ENCODE results near the gene PLA2G2C.
"Not testable (repeated sequence)": the region's sequence is repeated elsewhere in the genome, so short reads cannot be mapped to it uniquely, and the experiment has no call there.

Gene PLA2G2C, protein sequence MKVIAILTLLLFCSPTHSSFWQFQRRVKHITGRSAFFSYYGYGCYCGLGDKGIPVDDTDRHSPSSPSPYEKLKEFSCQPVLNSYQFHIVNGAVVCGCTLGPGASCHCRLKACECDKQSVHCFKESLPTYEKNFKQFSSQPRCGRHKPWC

DNA sequence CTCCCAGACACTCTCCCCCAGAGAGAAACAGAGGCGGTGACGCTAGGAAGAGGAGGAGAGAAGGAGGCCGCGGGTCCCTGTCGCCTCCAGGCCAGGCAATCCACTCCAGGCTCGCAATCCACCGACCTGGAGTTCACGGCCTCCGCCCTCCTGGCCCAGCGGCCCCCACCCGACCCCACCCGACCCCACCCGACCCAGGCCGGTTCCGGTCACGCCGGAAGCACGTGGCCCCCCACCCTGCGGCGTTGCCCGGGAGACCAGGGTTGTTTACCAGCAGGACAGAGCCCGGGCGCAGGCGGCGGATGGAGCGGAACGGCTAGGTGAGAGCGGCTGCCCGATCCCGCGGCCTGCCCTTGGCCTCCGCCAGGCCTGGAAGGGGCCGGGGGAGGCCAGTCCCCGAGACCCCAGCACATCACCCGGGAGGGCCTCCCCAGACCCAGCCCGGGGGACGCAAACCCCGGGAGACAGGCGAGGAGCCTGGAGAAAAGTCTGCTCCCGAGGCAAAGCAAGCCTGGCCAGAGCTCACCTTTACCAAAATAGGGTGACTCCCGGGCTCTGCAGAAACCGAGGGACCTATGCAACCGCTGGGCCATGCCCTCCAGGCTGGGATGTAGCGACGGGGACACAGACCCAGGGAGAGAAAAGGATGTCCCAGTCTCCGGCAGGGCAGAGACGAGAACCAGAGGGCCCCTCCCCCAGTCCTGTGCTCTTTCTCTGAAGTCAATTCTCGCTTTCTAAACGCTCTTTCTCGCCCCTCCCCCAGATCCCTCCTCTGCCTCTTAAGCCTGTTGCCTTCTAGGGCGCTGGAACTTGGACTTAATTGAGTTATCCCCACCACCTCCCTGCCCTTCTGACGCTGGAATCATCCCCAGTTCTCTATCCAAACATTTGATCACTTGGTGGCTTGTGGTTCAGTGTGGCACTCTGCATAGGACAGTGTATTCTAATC, at the start of gene PLA2G2C, which contains the start of gene UBXN10:
TSS of gene PLA2G2C (minus strand) at position 685 of the 949 bp plus-strand sequence. CDS start 9,155 bp downstream, outside the sequence.
TSS of gene UBXN10 (plus strand) at position 263 of the 949 bp plus-strand sequence. CDS start 4,466 bp downstream, outside the sequence.
- DNase-seq, result peak; percentile 87

DNA sequence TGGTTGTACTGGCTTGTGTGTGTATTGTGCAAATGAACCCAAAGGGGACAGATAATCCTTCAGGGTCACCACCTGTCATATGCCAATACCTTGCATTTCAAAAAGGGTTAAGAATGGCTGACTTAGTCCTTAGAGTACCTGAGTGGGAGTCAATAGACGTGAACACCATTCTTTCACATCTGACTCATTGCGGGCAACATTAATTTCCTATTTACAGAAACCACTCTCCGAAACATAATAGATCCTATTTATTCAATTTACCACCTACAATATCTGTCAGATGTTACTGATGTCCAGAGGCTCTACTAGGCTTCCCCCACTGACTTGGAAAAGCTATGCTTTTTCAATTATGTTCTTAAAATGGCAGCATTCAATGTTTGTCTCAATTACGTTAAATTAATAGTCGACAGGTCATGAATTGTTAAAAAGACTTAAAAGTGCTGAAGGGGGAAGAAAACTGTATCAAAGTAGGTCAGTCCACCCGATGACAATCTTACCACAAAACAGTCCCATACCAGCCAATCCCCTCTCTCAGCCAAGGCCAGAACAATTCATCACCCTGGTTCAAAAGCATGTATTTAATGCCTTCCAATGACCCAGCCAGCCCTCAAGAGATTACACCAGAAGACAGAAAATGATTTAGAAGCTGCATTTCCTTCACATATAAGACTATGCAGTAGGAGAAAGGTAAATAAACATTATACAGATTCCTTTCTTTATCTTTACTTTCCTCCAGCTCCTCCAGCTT, 48.6 kb upstream of the PLA2G2C start:
- no peak for DNase-seq

DNA sequence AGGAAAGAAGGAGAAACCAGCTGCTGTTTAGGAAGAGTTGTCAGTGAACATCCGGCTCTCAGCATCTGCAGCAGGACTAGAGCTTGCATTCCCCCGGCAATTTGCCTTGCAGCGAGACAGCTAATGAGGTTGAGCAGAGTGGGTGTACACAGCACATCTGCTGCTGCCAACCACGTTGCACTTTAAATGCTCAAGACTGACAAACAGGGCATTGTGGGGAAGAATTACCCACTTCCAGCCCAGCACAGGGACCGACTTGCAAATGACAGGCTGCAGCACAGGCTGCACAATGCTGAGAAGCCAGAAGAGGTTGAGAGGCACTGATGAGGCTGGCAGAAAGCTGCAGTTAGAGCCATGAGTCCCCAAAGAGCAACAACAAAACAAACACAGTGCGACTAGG, 47.5 kb upstream of the PLA2G2C start:
- no peak for DNase-seq

DNA sequence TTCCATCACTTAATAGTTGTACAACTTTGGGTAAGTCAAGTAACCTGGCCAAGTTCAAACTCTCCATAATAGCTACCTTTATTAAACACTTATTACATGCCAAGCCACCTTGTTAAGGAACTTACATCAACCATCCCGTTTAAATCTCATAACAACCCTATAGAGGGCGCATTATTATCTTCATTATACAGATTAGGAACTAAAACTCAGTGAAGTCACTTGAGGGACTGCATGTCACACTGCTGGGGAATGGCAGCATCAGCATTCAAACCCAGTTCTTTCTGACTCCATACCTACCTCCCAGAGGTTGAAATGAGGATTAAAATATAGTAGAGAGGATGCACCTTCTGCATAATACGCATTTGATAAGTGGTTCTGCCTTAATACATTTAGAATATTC, 47.1 kb upstream of the PLA2G2C start:
- peak; percentile 24 for DNase-seq

DNA sequence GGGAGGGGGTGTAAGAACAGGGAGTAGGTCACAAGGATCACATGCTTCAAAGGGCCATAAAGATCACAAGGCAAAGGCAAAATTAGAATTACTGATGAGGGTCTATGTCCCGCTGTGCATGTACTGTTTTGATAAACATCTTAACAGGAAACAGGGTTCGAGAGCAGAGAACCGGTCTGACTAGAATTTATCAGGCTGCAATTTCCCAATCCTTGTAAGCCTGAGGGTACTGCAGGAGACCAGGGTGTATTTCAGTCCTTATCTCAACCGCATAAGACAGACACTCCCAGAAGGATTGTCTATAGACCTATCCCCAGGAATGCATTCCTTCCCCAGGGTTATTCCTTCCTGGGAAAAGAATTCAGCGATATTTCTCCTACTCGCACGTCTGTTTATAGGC, 46.2 kb upstream of the PLA2G2C start:
- DNase-seq, result not testable (repeated sequence)

DNA sequence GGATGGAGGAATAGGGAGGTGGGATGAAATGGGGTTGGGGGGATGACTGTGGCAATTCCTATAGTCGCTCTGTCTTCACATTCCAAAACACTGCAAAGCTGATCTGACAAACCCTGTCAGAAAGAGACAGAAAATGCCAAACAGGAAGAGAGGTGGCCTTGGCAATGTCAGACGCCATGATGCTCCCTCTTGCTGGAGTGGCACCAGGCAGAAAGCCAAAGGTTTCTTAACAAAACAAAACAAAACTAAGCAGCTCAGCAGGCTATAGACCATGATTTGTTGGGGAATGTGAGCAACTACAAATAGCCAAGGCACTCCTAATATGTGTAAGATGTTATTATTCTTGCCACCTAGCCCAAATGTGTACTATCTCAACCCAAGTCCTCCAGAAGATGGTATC, 42.9 kb upstream of the PLA2G2C start:
- no peak for DNase-seq

DNA sequence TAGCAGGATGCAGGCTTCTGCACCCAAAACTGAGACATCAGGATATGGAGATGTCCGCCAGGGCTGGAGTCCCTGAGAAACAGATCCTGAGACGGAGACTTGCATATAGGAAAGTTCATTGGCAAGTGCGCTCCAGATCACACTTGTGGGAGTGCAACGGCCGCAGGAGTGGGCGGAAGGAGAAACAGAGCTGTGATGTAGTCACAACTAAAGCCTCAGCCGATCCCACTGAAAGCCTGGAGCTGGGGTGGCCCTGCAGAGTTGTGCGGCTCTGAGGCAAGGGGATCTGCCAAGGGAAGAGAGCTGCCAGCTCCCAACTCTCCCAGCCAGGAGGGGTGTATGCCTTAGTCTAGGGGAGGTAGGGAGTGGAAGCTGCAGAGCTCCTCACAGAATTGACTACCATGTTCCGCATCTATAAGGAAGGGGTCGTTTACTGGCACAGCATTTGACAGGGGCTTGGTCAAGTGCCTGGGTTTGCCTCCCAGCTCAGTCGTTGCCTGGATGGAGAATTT, 42.1 kb upstream of the PLA2G2C start:
- no peak for DNase-seq

DNA sequence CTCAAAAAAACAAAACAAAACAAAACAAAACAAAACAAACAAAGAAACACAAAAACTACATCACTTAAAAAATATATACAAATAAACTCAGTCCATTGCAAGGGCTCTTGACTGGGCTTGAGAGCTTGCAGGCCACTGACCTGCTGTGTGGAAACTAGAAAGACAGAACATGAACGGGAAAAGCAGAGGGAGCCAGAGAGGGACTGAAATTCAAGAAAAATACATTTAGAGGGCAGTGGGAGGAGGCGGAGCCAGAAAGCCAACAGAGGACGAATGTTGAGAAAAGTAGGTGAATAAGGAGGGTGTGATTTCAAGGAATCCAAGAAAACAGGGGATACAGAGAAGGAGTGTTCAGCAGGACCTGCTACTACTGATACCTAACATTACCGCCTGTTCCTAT, 41.4 kb upstream of the PLA2G2C start:
- DNase-seq, result no peak

DNA sequence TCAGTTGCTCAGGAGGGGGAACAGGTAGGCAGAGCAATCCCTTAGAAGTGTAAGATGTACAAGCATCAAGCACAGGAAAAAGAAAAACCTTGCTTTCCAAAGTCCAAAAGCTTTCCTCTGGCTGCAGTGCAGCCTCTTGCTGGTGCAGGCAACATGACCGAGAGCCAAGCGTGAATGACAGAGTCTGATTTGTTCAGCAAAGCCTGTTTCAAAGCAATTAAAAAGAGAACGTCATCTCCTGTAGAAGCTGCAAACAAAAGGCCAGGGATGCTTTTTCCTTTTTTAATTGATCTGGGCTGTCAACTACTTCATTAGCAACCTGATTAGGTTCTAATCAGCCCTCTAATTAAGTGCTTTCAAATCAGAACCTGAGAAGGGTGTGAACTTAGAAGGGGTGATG, 38.2 kb upstream of the PLA2G2C start:
- no peak for DNase-seq

DNA sequence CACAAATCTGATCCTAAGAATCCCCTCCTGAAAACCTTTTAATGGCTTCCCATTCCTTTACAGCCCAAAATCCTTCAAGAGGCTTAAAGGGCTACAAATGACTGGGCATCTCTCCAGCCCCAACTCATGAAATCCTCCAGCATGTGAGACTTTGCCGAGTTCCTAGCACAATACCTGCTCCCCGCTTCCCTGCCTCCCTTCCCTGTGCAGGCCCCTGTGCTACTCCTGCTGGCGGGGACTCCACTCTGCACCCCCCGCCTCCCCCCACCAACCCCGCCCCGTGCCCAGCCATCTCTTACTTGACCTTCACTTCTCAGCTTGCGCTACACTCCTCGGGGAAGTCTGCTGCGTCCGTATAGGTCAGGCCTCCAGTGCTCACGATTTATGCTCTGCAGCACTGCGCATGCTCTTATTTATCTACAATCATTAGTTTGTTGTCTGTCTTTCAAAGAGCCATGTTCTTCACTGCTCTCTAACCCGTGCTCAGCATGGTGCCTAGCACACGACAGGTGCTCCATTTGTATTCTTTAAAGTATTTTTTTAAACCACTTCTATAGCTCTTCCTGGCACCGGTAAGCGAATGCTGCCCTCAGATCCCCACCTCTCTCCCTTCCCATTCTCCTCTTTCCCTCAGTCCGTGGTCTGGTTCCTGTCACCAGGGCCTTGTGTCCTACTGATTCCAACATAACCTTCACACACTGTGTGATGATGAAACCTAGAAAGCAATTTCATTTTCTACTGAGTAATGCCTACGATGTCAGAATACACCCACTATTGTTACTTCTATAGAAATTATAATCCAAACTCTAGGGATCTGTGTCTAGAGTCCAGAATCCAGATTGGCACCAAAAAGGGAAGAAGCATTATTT, 37.5 kb upstream of the PLA2G2C start:
- no peak for DNase-seq

DNA sequence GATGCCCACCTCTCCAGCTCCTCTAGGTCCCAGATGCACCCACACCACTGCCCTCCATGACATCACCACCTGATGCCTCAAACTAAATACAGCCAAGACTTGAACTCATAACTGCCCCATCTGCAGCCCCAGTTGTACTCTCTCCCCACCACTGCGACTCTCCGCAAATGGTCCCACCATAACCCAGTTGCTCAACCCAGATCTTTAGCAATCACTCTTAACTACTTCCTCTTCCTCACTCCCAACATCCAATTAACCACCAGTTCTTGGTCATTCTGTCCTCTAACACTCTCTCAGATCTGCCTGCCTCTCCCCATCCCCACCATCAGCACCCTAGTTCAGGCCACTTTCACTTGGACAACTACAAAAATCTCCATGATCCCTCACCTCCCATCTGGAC, 36.8 kb upstream of the PLA2G2C start:
- DNase-seq, result no peak

DNA sequence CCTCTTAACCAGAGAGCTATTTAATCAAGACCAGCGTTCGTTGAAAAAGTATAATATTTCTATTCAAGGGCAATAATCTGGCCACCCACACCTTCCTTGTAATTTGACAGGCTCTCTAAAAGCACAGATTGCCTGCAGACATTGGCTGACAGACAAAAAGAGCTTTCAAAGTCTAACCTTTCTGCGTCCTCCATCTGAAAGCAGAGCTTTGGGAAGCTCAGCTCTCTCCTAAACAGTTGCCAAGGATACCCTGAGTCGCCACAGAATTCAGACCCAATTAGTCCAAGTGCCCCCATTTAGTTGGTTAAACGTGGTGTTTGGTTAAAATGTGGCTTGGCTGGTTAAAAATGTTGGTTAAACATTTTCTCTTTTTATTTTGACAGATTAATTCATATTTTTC, 33.7 kb upstream of the PLA2G2C start:
- no peak for DNase-seq

DNA sequence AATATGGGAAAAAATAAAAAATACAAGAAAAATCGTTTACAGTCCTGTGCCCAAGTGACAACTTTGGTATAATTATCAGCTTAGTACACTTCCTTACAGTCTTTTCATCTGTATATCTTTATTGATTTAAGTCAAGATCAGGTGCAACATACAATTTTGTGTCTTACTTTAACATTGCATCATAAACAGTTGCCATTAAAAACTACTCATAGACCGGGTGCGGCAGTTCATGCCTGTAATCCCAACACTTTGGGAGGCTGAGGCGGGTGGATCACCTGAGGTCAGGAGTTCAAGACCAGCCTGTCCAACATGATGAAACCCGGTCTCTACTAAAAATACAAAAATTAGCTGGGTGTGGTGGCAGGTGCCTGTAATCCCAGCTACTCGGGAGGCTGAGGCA, 32.7 kb upstream of the PLA2G2C start:
- DNase-seq, result not testable (repeated sequence)

DNA sequence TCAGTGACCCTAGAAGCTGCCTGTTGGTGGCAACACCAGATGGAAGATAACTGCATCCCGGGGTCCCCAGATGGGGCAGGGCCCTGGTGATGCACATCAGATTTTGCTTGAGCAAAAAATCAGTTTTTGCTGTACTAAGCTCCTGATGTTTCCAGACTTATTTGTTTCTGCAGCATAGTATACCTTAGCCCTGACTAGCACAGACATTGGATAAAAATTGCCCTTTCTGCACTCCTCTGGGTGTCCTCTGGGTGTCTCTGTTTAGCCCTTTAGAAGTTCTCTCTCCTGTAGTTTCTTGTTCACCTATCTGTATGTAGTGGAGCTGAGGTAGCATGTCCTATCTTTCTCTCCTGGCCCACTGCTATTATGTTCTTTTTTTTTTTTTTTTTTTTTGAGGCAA, 30.3 kb upstream of the PLA2G2C start:
- peak; percentile 37 for DNase-seq

DNA sequence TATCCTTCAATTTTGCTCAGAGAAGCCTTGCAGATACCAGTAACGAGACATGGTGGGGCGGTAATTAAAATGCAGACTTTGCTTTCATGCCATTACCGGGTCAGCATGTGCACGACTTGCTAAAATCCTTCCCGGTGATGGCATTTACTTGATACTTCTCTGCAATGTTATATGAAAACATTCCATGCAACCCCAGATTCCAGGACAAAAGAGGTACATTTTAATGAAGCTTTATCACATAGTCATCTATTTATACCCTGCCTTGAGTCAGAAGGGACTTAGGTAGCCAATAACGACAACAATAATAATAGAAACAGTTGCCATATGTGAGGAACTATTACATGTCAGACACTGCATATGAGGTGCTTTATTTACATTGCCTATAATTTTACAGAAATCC, 29.4 kb upstream of the PLA2G2C start:
- DNase-seq, result no peak

DNA sequence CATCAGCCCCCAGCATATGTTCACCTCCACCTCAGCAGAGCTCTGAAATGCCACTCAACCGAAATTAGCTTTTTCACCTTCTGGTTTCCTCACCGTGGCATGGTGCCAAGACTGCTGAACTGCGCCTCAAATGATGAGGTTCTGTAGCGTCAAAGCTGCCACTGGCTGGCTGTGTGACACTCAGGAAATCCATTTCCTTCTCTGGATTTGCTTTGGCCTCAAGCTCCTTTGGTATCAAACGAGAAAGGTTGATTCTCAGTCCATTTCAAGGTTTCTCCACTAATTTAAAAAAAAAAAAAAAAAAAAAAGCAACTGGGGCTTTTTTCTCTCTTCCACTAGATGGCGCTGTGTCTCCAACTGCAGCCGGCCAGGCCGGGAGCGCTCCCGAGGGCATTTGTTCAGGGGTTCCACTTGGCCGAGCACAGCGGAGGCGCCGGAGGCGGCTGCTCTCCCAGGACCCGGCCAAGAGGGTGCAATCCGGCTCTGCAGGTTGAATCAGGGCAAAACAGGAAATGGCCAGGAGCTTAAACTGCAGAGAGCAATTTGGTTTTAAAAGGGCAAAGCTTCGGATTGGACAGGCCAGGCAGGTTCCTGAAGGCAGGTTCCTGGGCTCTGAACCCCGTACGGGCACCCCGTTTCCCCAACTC, 26.5 kb upstream of the PLA2G2C start:
- DNase-seq, result peak; percentile 66

DNA sequence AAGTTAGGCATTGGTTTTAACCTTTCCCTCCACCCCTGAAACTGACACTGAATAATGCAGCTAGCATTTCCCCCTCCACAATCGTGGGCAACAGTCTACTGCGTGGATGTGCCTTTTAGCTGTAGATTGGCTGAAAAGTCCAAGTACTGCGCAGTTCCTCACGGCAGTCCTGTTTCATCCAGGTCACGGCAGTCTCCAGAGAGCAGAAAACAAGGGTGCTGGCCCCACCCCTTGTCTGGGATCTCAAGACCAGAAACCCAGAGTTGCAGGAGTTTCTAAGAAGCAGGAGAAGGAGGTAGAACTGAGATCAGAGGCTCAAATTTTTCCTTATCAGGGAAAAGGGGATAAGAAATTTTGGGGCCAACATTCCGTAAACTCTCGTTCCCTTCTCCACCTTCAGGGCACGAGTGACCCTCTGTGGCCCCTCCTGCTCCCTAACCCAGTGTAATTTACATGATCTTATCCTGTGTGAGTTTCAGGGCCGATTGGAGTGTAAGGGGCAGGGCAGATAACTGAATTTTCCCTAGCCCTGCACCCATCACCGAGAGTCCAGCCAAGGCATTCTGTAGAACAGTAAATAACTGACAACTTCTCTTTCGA, 25.9 kb upstream of the PLA2G2C start:
- DNase-seq, result no peak

DNA sequence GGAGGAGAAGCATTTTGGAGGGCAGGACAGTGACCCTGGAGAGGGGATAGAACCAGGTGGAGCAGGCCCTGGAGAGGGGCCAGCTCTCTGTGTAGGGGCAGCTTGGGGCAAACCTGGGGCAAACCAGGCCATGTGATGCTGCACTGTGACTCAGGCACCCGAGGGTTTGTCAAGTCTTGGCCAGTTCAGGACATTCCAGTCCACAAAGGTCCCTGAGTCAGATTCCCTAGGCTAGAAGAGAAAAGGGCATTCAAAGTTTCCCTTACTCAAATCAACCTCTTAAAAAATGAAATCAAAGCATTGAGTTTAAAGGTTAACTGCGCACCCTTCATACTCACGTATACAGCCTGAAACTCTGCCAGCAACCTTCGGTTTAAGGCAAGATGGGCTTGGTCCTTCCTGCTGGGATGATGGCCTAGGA, 25.2 kb upstream of the PLA2G2C start:
- no peak for DNase-seq

DNA sequence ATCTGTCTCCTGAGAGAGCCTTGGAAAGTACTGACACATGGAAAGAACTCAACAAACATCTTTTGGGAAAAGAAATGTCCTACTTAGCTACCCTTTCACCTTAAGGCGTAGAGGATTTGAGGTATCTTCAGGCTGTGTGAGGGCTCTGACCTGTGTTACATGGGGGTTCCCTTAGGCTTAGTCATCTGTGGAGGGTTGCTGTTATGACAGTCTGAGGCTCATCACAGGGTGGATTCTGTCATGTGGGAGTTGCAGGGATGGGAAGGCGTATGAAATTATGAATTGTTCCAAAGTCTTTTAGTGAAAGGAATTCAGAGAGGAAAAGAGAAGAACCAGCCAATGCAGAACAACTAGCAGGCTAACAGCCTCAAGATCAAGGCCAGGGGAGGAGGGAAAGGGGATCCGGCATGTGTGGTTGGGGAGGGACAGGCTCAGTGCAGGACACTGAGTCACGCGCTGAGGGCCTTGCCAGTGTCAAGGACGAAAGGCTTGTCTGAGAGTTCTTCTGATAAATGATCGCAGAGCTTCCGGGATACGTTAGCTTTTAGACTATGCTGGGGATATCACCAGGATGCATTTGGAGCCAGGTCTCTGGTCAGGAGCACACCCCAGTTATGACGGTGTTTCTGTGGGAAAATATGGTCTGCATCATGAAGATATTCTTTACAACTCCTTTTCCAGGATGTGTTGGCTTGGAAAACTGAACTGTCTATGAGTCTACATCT, 24.6 kb upstream of the PLA2G2C start:
- DNase-seq, result no peak

DNA sequence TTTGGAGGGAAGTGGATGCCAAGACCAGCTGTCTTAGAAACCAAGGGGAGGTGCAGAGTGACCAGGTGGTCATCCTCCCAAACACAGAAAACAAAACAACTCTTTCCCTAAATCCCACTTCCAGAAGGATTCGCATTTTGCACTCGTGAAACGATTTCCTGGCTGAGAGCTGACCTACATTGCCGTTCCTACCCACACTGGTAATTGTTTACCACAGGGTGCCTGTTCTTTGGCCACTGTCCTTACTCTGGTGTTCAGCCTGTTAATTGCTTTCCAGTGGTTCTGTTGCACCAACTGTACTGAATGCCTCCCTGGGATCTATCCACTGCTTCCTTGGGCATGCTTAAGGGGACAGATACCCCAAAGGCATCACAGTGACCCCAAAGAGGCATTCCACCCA, 23.2 kb upstream of the PLA2G2C start:
- no peak for DNase-seq

DNA sequence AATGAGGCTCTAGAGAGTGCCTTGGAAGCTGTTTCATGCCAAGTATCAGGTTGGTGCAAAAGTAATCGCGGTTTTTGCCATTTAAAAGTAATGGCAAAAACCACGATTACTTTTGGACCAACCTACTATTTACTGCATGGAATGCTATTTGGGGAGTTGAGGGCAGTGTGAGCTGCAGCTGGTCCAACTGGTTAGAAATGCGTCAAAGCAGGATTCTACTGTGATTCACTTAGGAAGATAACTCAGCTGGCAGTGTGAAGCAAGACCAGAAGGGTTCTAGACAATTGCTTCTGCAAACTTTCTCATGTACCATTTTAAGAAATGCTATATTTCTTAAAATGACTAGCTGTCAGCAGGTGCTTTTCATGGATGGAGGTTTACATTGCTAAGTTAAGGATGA, 21.2 kb upstream of the PLA2G2C start:
- no peak for DNase-seq
